Astrocyte (in vitro differentiated cells and primary cell): Measurements from ENCODE around the gene MAN1A1. TPM values are rescaled to one million over a fixed set of nuclear protein-coding genes. Genes with fewer than 3 reads are reported as not detected.

Experiments used
- DNase-seq: peaks from one replicate; pipeline ENCODE4 v3.0.0-alpha.2; 2010; ENCODE audit warnings: low read depth
- FAIRE-seq: peaks from 2 replicates; lab custom pipeline; 2011; peaks lifted over from hg19 to GRCh38; lab: Jason Lieb, UNC
- H2AFZ ChIP-seq: 2 replicates; pipeline ENCODE4 v1.6.0; 2012; ENCODE audit warnings: low read depth, low read length, inconsistent platforms
- H3K27ac ChIP-seq: 2 replicates; pipeline ENCODE4 v1.5.1; 2011; ENCODE audit warnings: low read depth, low read length, inconsistent platforms
- H3K27me3 ChIP-seq: 2 replicates; pipeline ENCODE4 v1.6.0; 2011; ENCODE audit warnings: low read length, inconsistent platforms; ENCODE audit not compliant: insufficient read depth
- H3K36me3 ChIP-seq: 2 replicates; pipeline ENCODE4 v1.5.1; 2011; ENCODE audit warnings: low read length, inconsistent platforms; ENCODE audit not compliant: insufficient read depth
- H3K4me1 ChIP-seq: 2 replicates; pipeline ENCODE4 v1.5.1; 2011; ENCODE audit warnings: low read length, inconsistent platforms; ENCODE audit not compliant: insufficient read depth
- H3K4me2 ChIP-seq: 2 replicates; pipeline ENCODE4 v1.6.0; 2012; ENCODE audit warnings: low read length, inconsistent platforms
- H3K4me3 ChIP-seq: 2 replicates; pipeline ENCODE4 v1.5.1; 2011; ENCODE audit warnings: low read depth, mild to moderate bottlenecking, low read length, inconsistent platforms; ENCODE audit not compliant: insufficient read depth
- H3K79me2 ChIP-seq: 2 replicates; pipeline ENCODE4 v1.6.0; 2012; ENCODE audit warnings: mild to moderate bottlenecking, low read length, inconsistent platforms; ENCODE audit not compliant: insufficient read depth
- H3K9ac ChIP-seq: 2 replicates; pipeline ENCODE4 v1.6.0; 2012; ENCODE audit warnings: mild to moderate bottlenecking, low read length, inconsistent platforms
- H3K9me3 ChIP-seq: 2 replicates; pipeline ENCODE4 v1.5.1; 2012; ENCODE audit warnings: low read depth, mild to moderate bottlenecking, low read length, inconsistent platforms; ENCODE audit not compliant: insufficient read depth
- H4K20me1 ChIP-seq: 2 replicates; pipeline ENCODE4 v1.6.0; 2012; ENCODE audit warnings: low read length, inconsistent platforms; ENCODE audit not compliant: insufficient read depth
- H3K27ac Mint-ChIP-seq: one replicate; pipeline ENCODE4 v1.8.0; 2021; ENCODE audit warnings: mild to moderate bottlenecking, mixed read lengths; ENCODE audit not compliant: unreplicated experiment
- H3K27me3 Mint-ChIP-seq: one replicate; pipeline ENCODE4 v1.8.0; 2021; ENCODE audit warnings: low read depth, mixed read lengths; ENCODE audit not compliant: unreplicated experiment
- H3K36me3 Mint-ChIP-seq: one replicate; pipeline ENCODE4 v1.8.0; 2021; ENCODE audit warnings: low read depth, mixed read lengths; ENCODE audit not compliant: unreplicated experiment
- H3K4me1 Mint-ChIP-seq: one replicate; pipeline ENCODE4 v1.8.0; 2021; ENCODE audit warnings: low read depth, mixed read lengths; ENCODE audit not compliant: unreplicated experiment
- H3K4me3 Mint-ChIP-seq: one replicate; pipeline ENCODE4 v1.8.0; 2021; ENCODE audit warnings: mild to moderate bottlenecking, moderate library complexity, mixed read lengths; ENCODE audit not compliant: unreplicated experiment
- H3K9me3 Mint-ChIP-seq: one replicate; pipeline ENCODE4 v1.8.0; 2021; ENCODE audit warnings: mild to moderate bottlenecking, mixed read lengths; ENCODE audit not compliant: unreplicated experiment
- EZH2 ChIP-seq: IDR thresholded peaks from 2 replicates; pipeline ENCODE4 v1.6.1; 2012; ENCODE audit warnings: mild to moderate bottlenecking, low read length, inconsistent platforms; ENCODE audit not compliant: insufficient read depth
- total RNA-seq: library from RNA; stranded (reverse); gene quantifications from 2 replicates; pipeline ENCODE4 v1.2.1, GENCODE V29; 2021
- TF ChIP-seq, protein P1 (sequence below): IDR thresholded peaks from 2 replicates; pipeline ENCODE4 v1.5.1; 2011; ENCODE audit warnings: low read depth, mild to moderate bottlenecking, inconsistent platforms, low read length, moderate library complexity; ENCODE audit not compliant: insufficient read depth

MAN1A1 gene
- total RNA-seq, 1 donor from 2014 or later: 11.7 TPM

DNA sequence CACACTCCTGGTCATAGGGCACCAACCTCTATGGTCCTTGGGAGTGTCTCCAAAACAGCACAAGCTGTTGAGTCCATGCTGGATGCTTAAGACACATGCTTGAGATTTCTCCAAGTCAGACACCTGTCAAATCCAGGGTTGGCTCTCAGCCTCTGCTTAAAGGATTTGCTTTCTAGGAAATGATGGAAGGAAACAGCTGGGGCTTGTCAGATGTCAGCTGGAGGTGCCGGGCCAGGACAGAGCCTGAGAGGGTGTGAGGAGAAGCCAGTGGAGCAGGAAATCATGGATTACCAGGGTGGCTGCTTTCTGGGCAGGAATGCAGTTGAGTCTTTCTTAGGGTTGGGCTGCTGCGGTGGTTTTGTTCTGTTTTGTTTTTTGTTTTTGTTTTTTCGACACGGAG lies 188.1 kb downstream of the MAN1A1 start:
- Mint-ChIP-seq H3K27ac (no peak overlapping the region), H3K36me3 (peaks cover 2% of the 10 kb centered on the region), H3K4me3 (no peak overlapping the region), H3K9me3 (peaks cover 9% of the 10 kb centered on the region), H3K27me3 (peaks cover 15% of the 10 kb centered on the region), H3K4me1 (peaks cover 2% of the 10 kb centered on the region)
- H3K36me3 ChIP-seq: no peaks in the 10 kb centered on the region
- FAIRE-seq (no peak), DNase-seq (no peak)
- H3K27me3 ChIP-seq: no peaks in the 10 kb centered on the region
- H3K4me1 ChIP-seq: no peaks in the 10 kb centered on the region
- H3K9me3 ChIP-seq: no peaks in the 10 kb centered on the region
- H3K27ac ChIP-seq: no peak overlapping the region
- no peaks in the 10 kb centered on the region for H3K79me2 ChIP-seq
- H3K4me2 ChIP-seq: no peak overlapping the region
- TF ChIP-seq, protein P1, sequence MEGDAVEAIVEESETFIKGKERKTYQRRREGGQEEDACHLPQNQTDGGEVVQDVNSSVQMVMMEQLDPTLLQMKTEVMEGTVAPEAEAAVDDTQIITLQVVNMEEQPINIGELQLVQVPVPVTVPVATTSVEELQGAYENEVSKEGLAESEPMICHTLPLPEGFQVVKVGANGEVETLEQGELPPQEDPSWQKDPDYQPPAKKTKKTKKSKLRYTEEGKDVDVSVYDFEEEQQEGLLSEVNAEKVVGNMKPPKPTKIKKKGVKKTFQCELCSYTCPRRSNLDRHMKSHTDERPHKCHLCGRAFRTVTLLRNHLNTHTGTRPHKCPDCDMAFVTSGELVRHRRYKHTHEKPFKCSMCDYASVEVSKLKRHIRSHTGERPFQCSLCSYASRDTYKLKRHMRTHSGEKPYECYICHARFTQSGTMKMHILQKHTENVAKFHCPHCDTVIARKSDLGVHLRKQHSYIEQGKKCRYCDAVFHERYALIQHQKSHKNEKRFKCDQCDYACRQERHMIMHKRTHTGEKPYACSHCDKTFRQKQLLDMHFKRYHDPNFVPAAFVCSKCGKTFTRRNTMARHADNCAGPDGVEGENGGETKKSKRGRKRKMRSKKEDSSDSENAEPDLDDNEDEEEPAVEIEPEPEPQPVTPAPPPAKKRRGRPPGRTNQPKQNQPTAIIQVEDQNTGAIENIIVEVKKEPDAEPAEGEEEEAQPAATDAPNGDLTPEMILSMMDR: no peak
- TF ChIP-seq EZH2: no peak
- H4K20me1 ChIP-seq: no peaks in the 10 kb centered on the region
- no peak overlapping the region for H3K9ac ChIP-seq
- H3K4me3 ChIP-seq: no peak overlapping the region
- no peak overlapping the region for H2AFZ ChIP-seq

DNA sequence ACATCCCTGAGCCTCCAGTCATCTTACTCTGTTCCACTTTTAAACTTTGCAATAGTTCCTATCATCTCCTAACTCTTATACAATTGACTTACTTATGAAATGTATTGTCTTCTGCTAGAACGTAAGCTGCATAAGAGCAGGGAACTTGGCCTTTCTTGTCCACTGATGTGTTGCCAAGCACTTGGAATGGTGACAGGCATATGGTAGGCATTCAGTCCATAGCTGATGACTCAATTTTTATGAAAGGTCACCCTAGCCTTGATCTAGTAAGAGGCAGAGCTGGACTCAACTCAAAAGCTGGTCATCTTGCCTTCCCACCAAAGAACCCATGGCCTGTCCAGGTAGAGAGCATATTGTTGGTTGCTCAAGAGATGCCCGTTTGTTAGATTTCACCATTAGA lies 188.7 kb downstream of the MAN1A1 start:
- Histone ChIP-seq H3K9ac (no peak overlapping the region), H3K36me3 (no peaks in the 10 kb centered on the region), H3K79me2 (no peaks in the 10 kb centered on the region), H2AFZ (no peak overlapping the region), H3K27me3 (no peaks in the 10 kb centered on the region), H3K4me3 (no peak overlapping the region), H3K27ac (no peak overlapping the region), H3K4me1 (no peaks in the 10 kb centered on the region), H3K9me3 (no peaks in the 10 kb centered on the region), H3K4me2 (no peak overlapping the region), H4K20me1 (no peaks in the 10 kb centered on the region)
- Mint-ChIP-seq H3K36me3 (peaks cover 2% of the 10 kb centered on the region), H3K4me1 (no peaks in the 10 kb centered on the region), H3K27me3 (peaks cover 17% of the 10 kb centered on the region), H3K9me3 (peaks cover 9% of the 10 kb centered on the region), H3K27ac (no peak overlapping the region), H3K4me3 (no peak overlapping the region)
- FAIRE-seq: no peak
- DNase-seq: no peak
- no peak for TF ChIP-seq EZH2
- TF ChIP-seq, protein P1: no peak

DNA sequence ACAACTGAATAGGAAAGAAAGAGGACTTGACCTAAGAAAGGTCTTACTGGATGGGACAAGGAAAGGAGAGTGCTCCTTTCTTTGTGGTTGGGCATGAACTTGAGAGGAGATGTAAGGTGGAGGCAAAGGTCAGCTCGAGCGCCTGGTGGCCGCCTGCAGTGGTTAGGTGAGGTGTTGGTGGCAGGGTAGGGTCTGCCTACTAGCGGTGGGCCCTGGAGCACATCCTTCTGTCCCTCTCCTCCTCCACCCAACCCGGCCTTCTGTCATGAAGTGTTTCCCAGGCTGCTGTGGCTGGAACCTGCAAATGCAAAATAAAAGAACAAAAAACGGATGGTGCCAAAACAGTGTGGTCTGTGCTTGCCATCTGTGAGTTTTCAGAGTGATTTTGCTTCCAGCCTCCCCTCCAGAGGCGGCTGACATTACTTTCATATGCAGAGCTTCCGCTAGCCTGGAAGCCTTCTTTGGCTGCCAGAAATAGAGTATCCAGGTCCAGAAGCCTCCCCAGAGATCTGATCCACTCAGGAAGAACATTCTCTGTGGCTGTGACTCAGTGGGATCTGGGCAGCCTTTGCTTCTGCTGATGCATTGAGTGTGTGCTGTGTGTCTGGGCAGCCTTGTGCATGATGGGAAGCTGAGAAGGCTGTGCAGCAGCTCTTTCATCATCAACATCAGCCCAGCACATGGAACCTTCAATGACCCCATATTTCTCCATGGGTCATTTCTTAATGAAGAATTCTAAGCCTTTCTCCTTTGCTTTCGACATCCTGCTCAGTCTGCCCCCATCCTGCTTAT lies 191.3 kb downstream of the MAN1A1 start:
- Mint-ChIP-seq H3K4me1 (no peaks in the 10 kb centered on the region), H3K4me3 (no peak overlapping the region), H3K27ac (no peak overlapping the region), H3K36me3 (peaks cover 2% of the 10 kb centered on the region), H3K9me3 (peaks cover 9% of the 10 kb centered on the region), H3K27me3 (peaks cover 13% of the 10 kb centered on the region)
- Histone ChIP-seq H3K4me2 (no peak overlapping the region), H2AFZ (no peak overlapping the region), H4K20me1 (no peaks in the 10 kb centered on the region), H3K79me2 (no peaks in the 10 kb centered on the region), H3K9ac (no peak overlapping the region), H3K36me3 (no peaks in the 10 kb centered on the region), H3K4me3 (no peak overlapping the region), H3K9me3 (no peaks in the 10 kb centered on the region), H3K27me3 (no peaks in the 10 kb centered on the region), H3K4me1 (no peaks in the 10 kb centered on the region), H3K27ac (no peak overlapping the region)
- no peak for FAIRE-seq
- TF ChIP-seq, protein P1: no peak
- no peak for TF ChIP-seq EZH2
- peak; percentile 18 for DNase-seq
